Liver (tissue), 3 donors: ENCODE results near the gene PEX5.

Source experiments
- ATF3 ChIP-seq: IDR thresholded peaks from 2 replicates; pipeline ENCODE4 v1.6.1; 2016; ENCODE audit warnings: antibody characterized with exemption
- FOXA1 ChIP-seq: IDR thresholded peaks from 2 replicates; pipeline ENCODE4 v1.6.1; 2016; ENCODE audit warnings: antibody characterized with exemption
- GABPA ChIP-seq, 2 donors: IDR thresholded peaks in 1 of 2; conservative IDR thresholded peaks in 1 of 2; 2 replicates each; pipeline ENCODE4 v1.6.1; 2016; ENCODE audit warnings: antibody characterized with exemption in 2 of 2, mild to moderate bottlenecking in 1 of 2, moderate library complexity in 1 of 2
- HNF4A ChIP-seq, 2 donors: conservative IDR thresholded peaks; 2 replicates each; pipeline ENCODE4 v1.6.1; 2016; ENCODE audit warnings: antibody characterized with exemption in 2 of 2, mild to moderate bottlenecking in 2 of 2
- HNF4G ChIP-seq: IDR thresholded peaks from 2 replicates; pipeline ENCODE4 v1.6.1; 2016; ENCODE audit warnings: antibody characterized with exemption
- JUND ChIP-seq, 2 donors: IDR thresholded peaks; 2 replicates each; pipeline ENCODE4 v1.6.1; 2016; ENCODE audit warnings: antibody characterized with exemption in 2 of 2
- NR2F2 ChIP-seq: IDR thresholded peaks from 2 replicates; pipeline ENCODE4 v1.6.1; 2016; ENCODE audit warnings: antibody characterized with exemption
- RAD21 ChIP-seq, 2 donors: IDR thresholded peaks; 2 replicates each; pipeline ENCODE4 v1.6.1; 2016; ENCODE audit warnings: antibody characterized with exemption in 2 of 2, mild to moderate bottlenecking in 2 of 2
- SP1 ChIP-seq: IDR thresholded peaks from 2 replicates; pipeline ENCODE4 v1.6.1; 2018; ENCODE audit warnings: antibody characterized with exemption, mild to moderate bottlenecking
- TAF1 ChIP-seq: conservative IDR thresholded peaks from 2 replicates; pipeline ENCODE4 v1.6.1; 2016; ENCODE audit warnings: antibody characterized with exemption, mild to moderate bottlenecking
- YY1 ChIP-seq: IDR thresholded peaks from 2 replicates; pipeline ENCODE4 v1.6.1; 2016; ENCODE audit warnings: antibody characterized with exemption, mild to moderate bottlenecking
- TF ChIP-seq, protein P1 (sequence below): fragments of 150-350 bp; IDR thresholded peaks from 2 replicates; pipeline ENCODE4 v1.5.1; 2017; ENCODE audit warnings: improper control_type of control experiment, low read depth, low read length; ENCODE audit not compliant: missing input control
- TF ChIP-seq, protein P2 (sequence below): IDR thresholded peaks from 2 replicates; pipeline ENCODE4 v1.6.1; 2016; ENCODE audit warnings: antibody characterized with exemption
- donor health status: healthy.
- donor health status: healthy.

DNA sequence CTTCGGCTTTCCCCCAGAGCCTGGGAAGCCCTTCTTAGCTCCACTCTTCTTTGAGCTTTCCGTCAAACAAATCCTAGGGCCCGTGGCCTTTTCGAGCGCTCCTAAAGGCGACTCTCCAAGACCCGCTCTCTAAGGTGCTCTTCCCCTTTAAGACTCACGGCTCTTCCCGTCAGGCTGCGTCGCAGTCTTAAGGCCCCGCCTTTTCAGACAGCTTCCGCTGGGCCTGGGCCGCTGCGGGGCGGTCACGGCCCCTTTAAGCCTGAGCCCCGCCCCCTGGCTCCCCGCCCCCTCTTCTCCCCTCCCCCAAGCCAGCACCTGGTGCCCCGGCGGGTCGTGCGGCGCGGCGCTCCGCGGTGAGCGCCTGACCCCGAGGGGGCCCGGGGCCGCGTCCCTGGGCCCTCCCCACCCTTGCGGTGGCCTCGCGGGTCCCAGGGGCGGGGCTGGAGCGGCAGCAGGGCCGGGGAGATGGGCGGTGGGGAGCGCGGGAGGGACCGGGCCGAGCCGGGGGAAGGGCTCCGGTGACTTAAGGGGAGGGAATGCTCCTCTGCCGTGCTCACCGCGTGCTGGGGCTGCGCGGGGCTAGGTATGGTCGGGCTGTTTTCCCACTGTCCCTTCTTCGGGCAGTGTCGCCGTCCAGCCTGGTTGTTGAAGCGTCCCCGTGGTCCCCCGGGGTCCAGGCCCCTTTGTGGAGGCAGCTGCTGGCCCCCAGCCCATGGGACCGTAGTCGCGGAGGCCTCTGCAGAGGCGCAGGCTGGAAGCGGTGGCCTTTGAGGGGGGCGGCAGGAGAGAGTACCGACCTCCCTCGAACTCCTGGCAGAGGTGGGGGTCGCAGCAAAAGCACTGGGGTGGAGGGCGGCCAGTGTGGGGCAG is at the start of gene PEX5:
- TF ChIP-seq, protein P1, sequence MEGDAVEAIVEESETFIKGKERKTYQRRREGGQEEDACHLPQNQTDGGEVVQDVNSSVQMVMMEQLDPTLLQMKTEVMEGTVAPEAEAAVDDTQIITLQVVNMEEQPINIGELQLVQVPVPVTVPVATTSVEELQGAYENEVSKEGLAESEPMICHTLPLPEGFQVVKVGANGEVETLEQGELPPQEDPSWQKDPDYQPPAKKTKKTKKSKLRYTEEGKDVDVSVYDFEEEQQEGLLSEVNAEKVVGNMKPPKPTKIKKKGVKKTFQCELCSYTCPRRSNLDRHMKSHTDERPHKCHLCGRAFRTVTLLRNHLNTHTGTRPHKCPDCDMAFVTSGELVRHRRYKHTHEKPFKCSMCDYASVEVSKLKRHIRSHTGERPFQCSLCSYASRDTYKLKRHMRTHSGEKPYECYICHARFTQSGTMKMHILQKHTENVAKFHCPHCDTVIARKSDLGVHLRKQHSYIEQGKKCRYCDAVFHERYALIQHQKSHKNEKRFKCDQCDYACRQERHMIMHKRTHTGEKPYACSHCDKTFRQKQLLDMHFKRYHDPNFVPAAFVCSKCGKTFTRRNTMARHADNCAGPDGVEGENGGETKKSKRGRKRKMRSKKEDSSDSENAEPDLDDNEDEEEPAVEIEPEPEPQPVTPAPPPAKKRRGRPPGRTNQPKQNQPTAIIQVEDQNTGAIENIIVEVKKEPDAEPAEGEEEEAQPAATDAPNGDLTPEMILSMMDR, result no peak
- TF ChIP-seq YY1, result no peak
- TF ChIP-seq GABPA (IDR thresholded peaks at IDR 0.05 in 1 of 2, conservative IDR thresholded peaks at IDR 0.05 in 1 of 2), result peak; percentile 44 to 82
- TF ChIP-seq, protein P2, sequence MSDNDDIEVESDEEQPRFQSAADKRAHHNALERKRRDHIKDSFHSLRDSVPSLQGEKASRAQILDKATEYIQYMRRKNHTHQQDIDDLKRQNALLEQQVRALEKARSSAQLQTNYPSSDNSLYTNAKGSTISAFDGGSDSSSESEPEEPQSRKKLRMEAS, result peak; percentile 99
- no peak for TF ChIP-seq ATF3
- no peak for TF ChIP-seq HNF4G
- peak; percentile 21 for TF ChIP-seq SP1
- TF ChIP-seq TAF1, result no peak
- TF ChIP-seq NR2F2, result no peak
- TF ChIP-seq JUND (IDR thresholded peaks at IDR 0.05), result no peak
- no peak for TF ChIP-seq FOXA1
- no peak for TF ChIP-seq HNF4A (conservative IDR thresholded peaks at IDR 0.05)
- no peak for TF ChIP-seq RAD21 (IDR thresholded peaks at IDR 0.05)
